HG03196 (cell line): ENCODE data around the gene CDK5RAP2.

ENCODE experiments used
- ATAC-seq: cut with Tn5 transposase; IDR thresholded peaks from one replicate; pipeline ENCODE4 v1.9.1; 2021; ENCODE audit not compliant: unreplicated experiment

CDK5RAP2 gene

GRCh38 chr9:120386390-120387131 is 193.4 kb downstream of the CDK5RAP2 start:
- no peak for ATAC-seq

GRCh38 chr9:120385606-120386389 is 194.2 kb downstream of the CDK5RAP2 start:
- no peak for ATAC-seq

GRCh38 chr9:120384925-120385272 is 195.1 kb downstream of the CDK5RAP2 start:
- no peak for ATAC-seq

- ATAC-seq, result no peak
These were observed 195.7 kb downstream of the CDK5RAP2 start for GRCh38 chr9:120383999-120384924.

- no peak for ATAC-seq
These were observed 196.4 kb downstream of the CDK5RAP2 start for GRCh38 chr9:120383611-120383998.

DNA sequence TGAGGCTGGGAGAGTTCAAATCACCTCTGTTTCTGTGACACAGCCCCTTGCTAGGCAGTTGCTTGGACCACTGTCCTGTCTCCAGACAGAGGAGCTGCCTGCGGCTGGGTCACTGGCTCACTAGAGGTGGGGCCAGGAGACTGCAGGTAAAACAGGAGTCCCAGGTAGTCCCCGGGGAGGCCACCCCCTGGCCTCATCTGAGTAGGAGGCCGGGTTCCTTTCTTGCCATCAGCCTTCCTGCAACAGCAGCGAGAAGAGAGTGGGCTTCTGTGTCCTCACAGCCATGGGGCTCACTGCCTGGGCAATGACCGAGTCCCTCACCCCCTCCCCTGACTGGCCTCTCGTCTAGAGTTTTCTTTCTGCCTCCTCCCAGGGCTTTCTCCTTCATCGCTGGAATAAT is 197.5 kb downstream of the CDK5RAP2 start:
- no peak for ATAC-seq

- no peak for ATAC-seq
These were observed 198.1 kb downstream of the CDK5RAP2 start for GRCh38 chr9:120381839-120382238.

DNA sequence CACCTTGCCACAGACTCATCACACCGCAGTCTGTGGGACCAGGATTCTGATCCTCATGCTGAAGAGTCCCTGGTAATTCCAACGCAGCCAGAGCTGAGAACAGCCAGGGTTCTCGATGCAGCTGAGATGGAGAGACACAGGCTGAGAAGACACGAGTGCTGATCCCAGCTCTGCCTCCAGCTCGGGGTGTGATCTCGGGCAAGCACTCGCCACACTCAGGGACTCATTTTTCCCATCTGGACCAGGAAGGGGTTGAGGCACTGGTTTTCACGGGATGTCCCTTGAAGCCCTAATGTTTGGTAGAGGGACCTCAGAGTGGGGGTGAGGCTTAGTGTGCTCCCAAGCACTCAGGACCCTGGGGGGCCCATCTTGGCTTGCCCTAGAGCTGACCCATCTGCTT is 200.4 kb downstream of the CDK5RAP2 start:
- no peak for ATAC-seq

- no peak for ATAC-seq
These were observed 201.3 kb downstream of the CDK5RAP2 start for GRCh38 chr9:120378680-120379079.

GRCh38 chr9:120377268-120378159 is 202.5 kb downstream of the CDK5RAP2 start:
- no peak for ATAC-seq

DNA sequence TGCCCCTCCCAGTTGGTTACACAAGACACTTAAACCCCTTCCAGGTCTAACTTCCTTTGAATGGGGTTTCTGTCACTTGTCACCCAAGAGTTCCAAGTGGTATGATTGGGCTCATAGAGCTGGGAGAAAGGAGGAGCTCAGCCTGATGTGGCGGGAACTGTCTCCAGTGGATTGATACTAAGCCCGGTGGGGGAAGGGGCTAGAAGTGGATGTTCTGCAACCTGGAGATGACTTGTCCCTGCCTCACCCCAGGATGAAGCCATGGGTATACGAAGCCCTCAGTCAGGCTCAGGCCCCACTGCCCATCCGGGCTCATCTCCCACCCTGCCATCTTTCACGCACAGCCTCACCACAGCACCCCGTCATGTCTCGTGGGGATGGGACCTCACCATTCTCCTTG is 203.9 kb downstream of the CDK5RAP2 start:
- ATAC-seq, result no peak

DNA sequence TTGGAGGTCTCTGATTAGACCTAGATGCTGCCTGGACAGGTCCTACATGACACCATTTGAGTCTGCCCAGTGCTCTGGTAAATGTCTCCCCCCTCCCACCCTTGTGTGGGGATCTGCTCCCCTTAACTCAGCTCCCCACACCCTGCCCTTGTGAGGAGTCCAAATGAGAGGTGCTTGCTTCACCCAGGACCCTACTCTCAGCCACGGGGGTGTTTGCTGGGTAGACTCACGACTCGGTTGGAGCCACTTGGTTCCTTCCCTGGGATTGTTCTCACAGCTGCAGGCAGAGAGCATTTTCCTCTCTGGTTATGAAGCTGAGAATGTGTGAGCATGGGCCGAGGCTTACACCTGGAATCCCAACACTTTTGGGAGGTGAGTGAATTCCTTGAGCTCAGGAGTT is 204.7 kb downstream of the CDK5RAP2 start:
- no peak for ATAC-seq

GRCh38 chr9:120374817-120375216 is 205.2 kb downstream of the CDK5RAP2 start:
- ATAC-seq, result no peak

- no peak for ATAC-seq
These were observed 205.7 kb downstream of the CDK5RAP2 start for GRCh38 chr9:120374239-120374638.

GRCh38 chr9:120372040-120372439 is 207.9 kb downstream of the CDK5RAP2 start:
- no peak for ATAC-seq

- no peak for ATAC-seq
These were observed 210.3 kb downstream of the CDK5RAP2 start for GRCh38 chr9:120369608-120370220.

DNA sequence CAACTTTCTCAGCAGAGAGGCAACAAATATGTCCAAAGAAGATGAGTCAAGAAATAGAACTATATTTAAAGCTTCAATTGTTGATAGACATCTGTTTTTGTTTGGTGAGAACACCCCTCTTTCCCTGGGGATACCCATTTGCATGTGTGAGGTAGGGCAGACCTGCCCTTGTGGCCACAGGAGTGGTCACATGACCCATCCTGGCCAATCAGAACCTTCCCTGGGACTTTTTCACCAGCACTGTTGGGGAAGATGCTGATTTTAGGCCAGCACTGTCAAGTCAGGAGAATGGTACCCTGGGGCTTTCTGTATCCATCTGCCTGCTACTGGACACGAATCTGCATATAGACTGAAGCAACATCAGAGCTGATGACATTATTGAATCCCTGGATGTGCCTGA is 211.2 kb downstream of the CDK5RAP2 start:
- ATAC-seq, result no peak

- no peak for ATAC-seq
These were observed 213.3 kb downstream of the CDK5RAP2 start for GRCh38 chr9:120366644-120367019.

- ATAC-seq, result no peak
These were observed 214.6 kb downstream of the CDK5RAP2 start for GRCh38 chr9:120365386-120365785.

- no peak for ATAC-seq
These were observed 216.3 kb downstream of the CDK5RAP2 start for GRCh38 chr9:120363697-120364096.
